ENCODE measurements around the gene SETD1A. TPM values are rescaled to one million over a fixed set of nuclear protein-coding genes. Genes with fewer than 3 reads are reported as not detected.
"Not testable (repeated sequence)": the region's sequence is repeated elsewhere in the genome, so short reads cannot be mapped to it uniquely, and the experiment has no call there.

The SETD1A gene
- polyA plus RNA-seq, 4 donors, result 15.2 to 20.7 (median 15.7) TPM

GRCh38 chr16:31010585-31011325, 53.2 kb downstream of the SETD1A start, which contains the start of gene STX1B:
Gene STX1B, minus strand, starts transcription at chr16:31010638. Its CDS starts 242 bp downstream, at chr16:31010396.
- no peak for DNase-seq (ENCODE audit: low read depth in 4 of 4, low spot score in 3 of 4)

- not testable (repeated sequence) for DNase-seq (ENCODE audit: low read depth in 4 of 4, low spot score in 3 of 4)
Observed at GRCh38 chr16:31011815-31012214, 54.3 kb downstream of the SETD1A start.

- not testable (repeated sequence) for DNase-seq (ENCODE audit: low read depth in 4 of 4, low spot score in 3 of 4)
Observed at GRCh38 chr16:31013292-31013691, 55.7 kb downstream of the SETD1A start.

GRCh38 chr16:31016018-31016417, 58.5 kb downstream of the SETD1A start:
- DNase-seq (ENCODE audit: low read depth in 4 of 4, low spot score in 3 of 4), result no peak

- DNase-seq (ENCODE audit: low read depth in 4 of 4, low spot score in 3 of 4), result not testable (repeated sequence)
Observed at GRCh38 chr16:31017756-31018155, 60.2 kb downstream of the SETD1A start.

- DNase-seq (ENCODE audit: low read depth in 4 of 4, low spot score in 3 of 4), result no peak
Observed at GRCh38 chr16:31020536-31020935, 63.0 kb downstream of the SETD1A start.

- DNase-seq (ENCODE audit: low read depth in 4 of 4, low spot score in 3 of 4), result no peak
Observed at GRCh38 chr16:31022544-31023251, 65.1 kb downstream of the SETD1A start.

GRCh38 chr16:31023252-31023602, 65.7 kb downstream of the SETD1A start:
- DNase-seq (ENCODE audit: low read depth in 4 of 4, low spot score in 3 of 4), result no peak

- no peak for DNase-seq (ENCODE audit: low read depth in 4 of 4, low spot score in 3 of 4)
Observed at GRCh38 chr16:31023627-31024226, 66.2 kb downstream of the SETD1A start.

- DNase-seq (ENCODE audit: low read depth in 4 of 4, low spot score in 3 of 4), result no peak
Observed at GRCh38 chr16:31025339-31025738, 67.8 kb downstream of the SETD1A start.

- DNase-seq (ENCODE audit: low read depth in 4 of 4, low spot score in 3 of 4), result no peak
Observed at GRCh38 chr16:31029272-31029671, 71.7 kb downstream of the SETD1A start.

- DNase-seq (ENCODE audit: low read depth in 4 of 4, low spot score in 3 of 4), result no peak
Observed at GRCh38 chr16:31031276-31031675, 73.7 kb downstream of the SETD1A start.

GRCh38 chr16:31032736-31033708, 75.5 kb downstream of the SETD1A start, which contains the start of gene STX4:
Gene STX4, plus strand, starts transcription at chr16:31033558. Its CDS starts 248 bp downstream, at chr16:31033806.
- DNase-seq (ENCODE audit: low read depth in 4 of 4, low spot score in 3 of 4), result peak; percentile 88 to 95 (median 94)

- peak in 3 of 4 donors; percentile 44 to 66 (median 63) for DNase-seq (ENCODE audit: low read depth in 4 of 4, low spot score in 3 of 4)
Observed at GRCh38 chr16:31033709-31034492, 76.3 kb downstream of the SETD1A start.

Other genes starting within 250 kb of the SETD1A start
- 10 to 100 TPM; 19.4 to 44.5 (median 26.0) TPM for gene PHKG2, start 209.3 kb upstream of the SETD1A start, polyA plus RNA-seq (ENCODE audit: insufficient read length in 4 of 4)
- 10 to 100 TPM in 1 of 4 donors, 1 to 10 TPM in 3; 2.2 to 12.2 (median 8.5) TPM for gene CFAP119, start 195.7 kb upstream of the SETD1A start, polyA plus RNA-seq (ENCODE audit: insufficient read length in 4 of 4)
- 100 to 1,000 TPM; 108 to 129 (median 121) TPM for gene RNF40, start 195.4 kb upstream of the SETD1A start, polyA plus RNA-seq (ENCODE audit: insufficient read length in 4 of 4)
- 10 to 100 TPM; 20.2 to 27.7 (median 27.0) TPM for gene ZNF629, start 170.5 kb upstream of the SETD1A start, polyA plus RNA-seq (ENCODE audit: insufficient read length in 4 of 4)
- gene BCL7C, start 63.7 kb upstream of the SETD1A start, polyA plus RNA-seq (ENCODE audit: insufficient read length in 4 of 4), result 10 to 100 TPM; 35.3 to 51.7 (median 43.7) TPM
- gene CTF1, start 61.1 kb upstream of the SETD1A start, polyA plus RNA-seq (ENCODE audit: insufficient read length in 4 of 4), result 1 to 10 TPM; 6.9 to 8.8 (median 7.7) TPM
- 10 to 100 TPM; 16.5 to 35.4 (median 18.3) TPM for gene FBXL19, start 34.2 kb upstream of the SETD1A start, polyA plus RNA-seq (ENCODE audit: insufficient read length in 4 of 4)
- 10 to 100 TPM; 13.1 to 18.7 (median 17.4) TPM for gene ORAI3, start 8.7 kb upstream of the SETD1A start, polyA plus RNA-seq (ENCODE audit: insufficient read length in 4 of 4)
- 10 to 100 TPM in 2 of 4 donors, 1 to 10 TPM in 2; 6.7 to 11.8 (median 8.9) TPM for gene HSD3B7, start 27.5 kb downstream of the SETD1A start, polyA plus RNA-seq (ENCODE audit: insufficient read length in 4 of 4)
- 1 to 10 TPM; 1.2 to 2.8 (median 2.2) TPM for gene STX1B, start 52.9 kb downstream of the SETD1A start, polyA plus RNA-seq (ENCODE audit: insufficient read length in 4 of 4)
- gene STX4, start 75.8 kb downstream of the SETD1A start, polyA plus RNA-seq (ENCODE audit: insufficient read length in 4 of 4), result 10 to 100 TPM; 29.1 to 48.6 (median 34.8) TPM
- gene ZNF668, start 116.5 kb downstream of the SETD1A start, polyA plus RNA-seq (ENCODE audit: insufficient read length in 4 of 4), result 1 to 10 TPM; 4.6 to 9.0 (median 5.7) TPM
- 10 to 100 TPM; 10.3 to 15.0 (median 11.7) TPM for gene ZNF646, start 116.7 kb downstream of the SETD1A start, polyA plus RNA-seq (ENCODE audit: insufficient read length in 4 of 4)
- 1 to 10 TPM in 3 of 4 donors, under 1 TPM in 1; 0.59 to 2.1 (median 1.1) TPM for gene PRSS53, start 131.2 kb downstream of the SETD1A start, polyA plus RNA-seq (ENCODE audit: insufficient read length in 4 of 4)
- gene VKORC1, start 137.0 kb downstream of the SETD1A start, polyA plus RNA-seq (ENCODE audit: insufficient read length in 4 of 4), result 10 to 100 TPM; 74.1 to 77.8 (median 76.9) TPM
- gene BCKDK, start 150.6 kb downstream of the SETD1A start, polyA plus RNA-seq (ENCODE audit: insufficient read length in 4 of 4), result 10 to 100 TPM; 30.1 to 46.3 (median 35.9) TPM
- gene KAT8, start 159.9 kb downstream of the SETD1A start, polyA plus RNA-seq (ENCODE audit: insufficient read length in 4 of 4), result 10 to 100 TPM; 54.1 to 80.2 (median 62.6) TPM
- gene PRSS8, start 178.0 kb downstream of the SETD1A start, polyA plus RNA-seq (ENCODE audit: insufficient read length in 4 of 4), result 10 to 100 TPM in 3 of 4 donors, 1 to 10 TPM in 1; 2.1 to 70.6 (median 54.9) TPM
- 1 to 10 TPM in 2 of 4 donors, under 1 TPM in 2; 0.73 to 2.4 (median 1.5) TPM for gene PRSS36, start 192.3 kb downstream of the SETD1A start, polyA plus RNA-seq (ENCODE audit: insufficient read length in 4 of 4)
- gene FUS, start 222.4 kb downstream of the SETD1A start, polyA plus RNA-seq (ENCODE audit: insufficient read length in 4 of 4), result 100 to 1,000 TPM; 577 to 823 (median 699) TPM
- 10 to 100 TPM in 2 of 4 donors, 1 to 10 TPM in 2; 8.5 to 13.7 (median 10.9) TPM for gene PYCARD, start 245.0 kb downstream of the SETD1A start, polyA plus RNA-seq (ENCODE audit: insufficient read length in 4 of 4)